GM20431 (cell line): Measurements from ENCODE around the gene ZNF609.

ENCODE experiments used
- in situ Hi-C: fragments of 300-500 bp; cut with MseI, MboI; formaldehyde crosslinking; loops from one replicate; pipeline ENCODE4 v1.15.0; 2020; ENCODE audit warnings: low sequenced_read_pairs; ENCODE audit not compliant: unreplicated experiment

The ZNF609 gene

GRCh38 chr15:64705006-64705405, 244.6 kb downstream of the ZNF609 start:
- in situ Hi-C loops: loop anchor here (25.0 kb wide), 1 partner anchor 493 kb away; no protein-coding TSS in a partner anchor

DNA sequence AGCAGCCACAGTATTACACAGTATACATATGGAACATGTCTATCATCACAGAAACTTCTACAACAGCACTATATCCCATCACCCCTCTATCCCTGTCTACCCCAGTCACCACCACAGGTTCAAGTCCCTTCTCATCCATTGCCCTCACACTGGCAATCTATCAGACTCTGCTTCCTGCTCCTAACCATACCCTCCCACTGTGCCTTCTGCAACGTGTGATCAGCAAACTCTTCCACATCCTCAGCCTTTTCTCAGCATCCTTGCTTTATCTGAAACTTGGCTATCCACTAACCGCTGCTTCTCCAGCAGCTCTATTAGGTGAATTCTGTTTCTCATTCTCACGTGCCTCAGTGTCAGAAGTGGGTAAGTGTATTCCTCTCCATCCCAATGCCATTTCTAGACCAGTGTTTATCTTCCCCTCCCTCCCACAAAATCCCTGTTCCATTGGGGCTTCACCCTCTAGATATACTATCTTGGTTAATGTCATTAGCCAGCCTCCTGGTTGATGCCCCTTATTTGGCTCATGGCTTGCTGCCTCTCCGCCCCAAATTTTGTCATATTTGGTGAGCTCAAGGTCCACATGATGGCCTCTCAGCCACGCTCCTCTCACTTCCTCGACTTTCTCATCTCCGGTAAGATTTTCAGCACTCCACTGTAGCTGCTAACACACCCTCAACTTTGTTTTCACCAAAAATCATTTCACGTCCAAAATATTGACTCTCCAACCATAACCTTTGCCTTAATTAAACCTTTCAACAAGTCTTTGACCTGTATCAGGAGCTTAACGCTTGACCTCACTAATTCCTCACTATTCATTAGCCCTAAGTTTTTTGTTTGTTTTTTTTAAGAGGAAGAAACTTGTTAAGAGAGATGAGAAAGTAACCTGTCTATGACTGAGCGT, 245.9 kb downstream of the ZNF609 start:
- in situ Hi-C loops: loop anchor here (25.0 kb wide), 1 partner anchor 494 kb away; no protein-coding TSS in a partner anchor

- in situ Hi-C loops: loop anchor here (25.0 kb wide), 1 partner anchor 499 kb away; no protein-coding TSS in a partner anchor
These were observed 250.5 kb downstream of the ZNF609 start for GRCh38 chr15:64710676-64711428.

- in situ Hi-C loops: loop anchor here (25.0 kb wide), 1 partner anchor 500 kb away; no protein-coding TSS in a partner anchor
These were observed 252.0 kb downstream of the ZNF609 start for GRCh38 chr15:64712353-64712752.

DNA sequence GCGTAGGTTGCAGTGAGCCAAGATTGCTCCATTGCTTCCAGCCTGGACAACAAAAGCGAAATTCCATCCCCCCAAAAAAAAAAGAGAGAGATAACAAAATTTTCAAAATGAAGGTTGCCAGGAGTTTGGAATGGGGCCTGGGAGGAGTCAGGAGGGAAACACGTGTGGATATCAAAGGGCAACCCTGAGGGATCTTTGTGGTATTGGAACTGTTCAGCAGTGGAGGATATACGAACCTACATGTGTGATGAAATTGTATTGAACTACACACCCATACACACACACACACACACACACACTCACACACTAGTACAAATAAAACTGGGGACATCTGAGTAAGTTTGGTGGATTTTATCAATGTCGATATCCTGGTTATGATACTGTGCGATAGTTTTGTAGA, 253.2 kb downstream of the ZNF609 start:
- in situ Hi-C loops: loop anchor here (25.0 kb wide), 1 partner anchor 501 kb away; no protein-coding TSS in a partner anchor

- in situ Hi-C loops: loop anchor here (25.0 kb wide), 1 partner anchor 504 kb away; no protein-coding TSS in a partner anchor
These were observed 256.1 kb downstream of the ZNF609 start for GRCh38 chr15:64716452-64716851.

- in situ Hi-C loops: loop anchor here (25.0 kb wide), 1 partner anchor 505 kb away; no protein-coding TSS in a partner anchor
These were observed 256.8 kb downstream of the ZNF609 start for GRCh38 chr15:64717130-64717529.

DNA sequence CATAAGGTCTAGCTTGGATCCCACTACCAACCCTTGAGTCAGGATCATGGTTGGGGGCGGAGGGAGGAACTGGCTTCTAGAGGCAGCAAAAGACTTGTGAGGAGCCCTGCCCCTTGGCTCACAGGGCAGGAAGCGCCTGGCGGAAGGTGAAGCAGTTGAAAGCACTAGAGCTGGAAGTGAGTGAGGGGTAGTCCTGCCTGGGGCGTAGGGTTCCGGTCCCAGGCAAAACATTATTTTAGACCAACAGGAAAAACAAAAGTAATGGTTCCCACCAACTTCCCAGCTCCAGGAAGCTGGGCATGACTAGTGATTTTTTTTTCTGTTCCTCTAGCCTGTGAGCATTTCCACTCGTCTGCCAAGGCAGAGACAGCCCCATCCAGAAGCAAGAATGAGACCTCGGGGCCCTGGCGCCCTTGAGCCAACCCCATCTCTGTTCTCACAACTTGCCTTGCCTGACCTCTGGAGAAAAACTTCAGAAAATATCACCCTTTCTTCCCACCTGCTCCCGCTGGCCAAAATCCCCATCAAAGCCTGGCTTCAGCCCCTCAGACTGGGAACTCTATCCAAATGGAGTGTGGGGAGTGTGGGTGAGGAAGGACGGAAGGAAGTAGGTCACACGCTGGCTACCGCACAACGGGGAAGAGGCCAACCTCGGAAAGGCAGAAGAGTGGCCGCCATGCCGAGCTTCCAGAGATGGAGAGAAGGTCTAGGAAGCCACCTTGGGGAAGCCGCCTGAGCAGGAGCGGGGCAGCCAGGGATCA, 257.5 kb downstream of the ZNF609 start:
- in situ Hi-C loops: loop anchor here (25.0 kb wide), 1 partner anchor 506 kb away; no protein-coding TSS in a partner anchor

DNA sequence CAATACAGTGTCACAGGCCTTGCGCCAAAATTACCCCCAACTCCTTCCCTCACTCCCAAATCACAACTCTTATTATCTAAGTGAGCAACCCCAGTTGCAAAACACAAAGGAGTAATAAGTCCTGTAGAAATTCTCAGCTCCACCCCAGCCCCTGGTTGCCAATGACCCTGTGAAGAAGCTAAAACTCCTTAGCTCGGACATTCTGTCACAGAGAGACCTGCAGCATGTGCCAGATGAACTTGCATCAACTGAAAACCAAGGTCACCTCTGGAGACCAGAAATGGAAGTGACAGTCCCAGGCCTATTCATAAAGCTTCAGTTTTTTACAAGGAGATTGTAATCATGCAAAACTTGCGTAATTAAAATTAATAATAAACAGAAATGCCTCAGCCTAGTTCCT, 259.8 kb downstream of the ZNF609 start:
- in situ Hi-C loops: loop anchor here (25.0 kb wide), 1 partner anchor 508 kb away; no protein-coding TSS in a partner anchor

GRCh38 chr15:64730151-64730550, 269.8 kb downstream of the ZNF609 start:
- in situ Hi-C loops: loop anchor here (10.0 kb wide), 1 partner anchor 175 kb away; no protein-coding TSS in a partner anchor

GRCh38 chr15:64731012-64731804, 270.8 kb downstream of the ZNF609 start:
- in situ Hi-C loops: loop anchor here (10.0 kb wide), 1 partner anchor 174 kb away; no protein-coding TSS in a partner anchor

DNA sequence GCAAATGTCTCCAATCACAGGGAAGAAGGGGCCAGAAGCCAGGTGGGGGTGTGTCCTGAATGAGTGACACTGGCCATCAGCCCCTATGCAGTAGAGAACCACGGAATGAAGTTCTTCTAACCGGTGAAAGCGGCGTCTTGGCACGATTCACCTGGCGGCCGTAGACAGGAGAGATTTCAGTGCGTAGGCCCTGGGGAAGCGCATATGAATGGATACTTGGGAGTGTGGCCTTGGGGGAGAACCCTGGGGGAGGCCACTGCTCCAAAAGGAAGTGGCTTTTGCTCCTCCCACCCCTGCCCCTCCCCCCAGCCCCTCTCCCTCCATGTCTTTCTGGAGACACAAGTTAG, 271.4 kb downstream of the ZNF609 start:
- in situ Hi-C loops: loop anchor here (10.0 kb wide), 1 partner anchor 173 kb away; no protein-coding TSS in a partner anchor

GRCh38 chr15:64732156-64732860, 271.9 kb downstream of the ZNF609 start:
- in situ Hi-C loops: loop anchor here (10.0 kb wide), 1 partner anchor 172 kb away; no protein-coding TSS in a partner anchor
